ENCODE measurements around the gene CFAP90.
A peak's percentile ranks its signal among the peaks of the same experiment; 100 is the strongest.

CFAP90 gene

GRCh38 chr5:7850395-7851239 is at the start of gene CFAP90:
CFAP90 (minus strand) TSS chr5:7851133; CDS start chr5:7851021, 112 bp downstream.
- peak; percentile 7 for DNase-seq

- no peak for DNase-seq
These were observed 46.2 kb upstream of the CFAP90 start for GRCh38 chr5:7897014-7897600.

GRCh38 chr5:7894860-7895259 is 43.9 kb upstream of the CFAP90 start:
- no peak for DNase-seq

GRCh38 chr5:7894439-7894838 is 43.5 kb upstream of the CFAP90 start:
- DNase-seq, result no peak

- DNase-seq, result no peak
These were observed 38.0 kb upstream of the CFAP90 start for GRCh38 chr5:7888901-7889300.

GRCh38 chr5:7886849-7887475 is 36.0 kb upstream of the CFAP90 start:
- DNase-seq, result peak; percentile 20

GRCh38 chr5:7884491-7885267 is 33.7 kb upstream of the CFAP90 start:
- DNase-seq, result no peak

- DNase-seq, result no peak
These were observed 32.0 kb upstream of the CFAP90 start for GRCh38 chr5:7882926-7883325.

- DNase-seq, result no peak
These were observed 30.9 kb upstream of the CFAP90 start for GRCh38 chr5:7881816-7882215.

GRCh38 chr5:7881091-7881490 is 30.2 kb upstream of the CFAP90 start:
- no peak for DNase-seq

GRCh38 chr5:7878381-7878873 is 27.5 kb upstream of the CFAP90 start:
- no peak for DNase-seq

- DNase-seq, result no peak
These were observed 26.9 kb upstream of the CFAP90 start for GRCh38 chr5:7877851-7878250.

GRCh38 chr5:7876867-7877266 is 25.9 kb upstream of the CFAP90 start:
- no peak for DNase-seq

- no peak for DNase-seq
These were observed 24.2 kb upstream of the CFAP90 start for GRCh38 chr5:7875151-7875550.

- DNase-seq, result no peak
These were observed 23.7 kb upstream of the CFAP90 start for GRCh38 chr5:7874639-7875038.

GRCh38 chr5:7873216-7873615 is 22.3 kb upstream of the CFAP90 start:
- DNase-seq, result no peak

- DNase-seq, result no peak
These were observed 21.7 kb upstream of the CFAP90 start for GRCh38 chr5:7872517-7873130.

GRCh38 chr5:7871653-7872052 is 20.7 kb upstream of the CFAP90 start:
- no peak for DNase-seq

- DNase-seq, result no peak
These were observed 18.7 kb upstream of the CFAP90 start for GRCh38 chr5:7869474-7870136.

GRCh38 chr5:7868773-7869473 is 18.0 kb upstream of the CFAP90 start, which contains the start of the genes FASTKD3 and MTRR:
FASTKD3 (minus strand) TSS chr5:7869031; CDS start chr5:7868083, 948 bp downstream.
MTRR (plus strand) TSS chr5:7869148; CDS start chr5:7870795, 1,647 bp downstream.
- peak; percentile 82 for DNase-seq

GRCh38 chr5:7868427-7868772 is 17.5 kb upstream of the CFAP90 start:
- no peak for DNase-seq
